Measurements from ENCODE around the gene MYEOV.

MYEOV gene

GRCh38 chr11:69260622-69261021, 33.3 kb upstream of the MYEOV start:
- DNase-seq (ENCODE audit: low spot score) = no peak
- no peak for TF ChIP-seq CTCF (IDR thresholded peaks at IDR 0.05; ENCODE audit: extremely low read depth, missing control alignments)

- TF ChIP-seq CTCF (IDR thresholded peaks at IDR 0.05; ENCODE audit: extremely low read depth, missing control alignments) = no peak
Measured at GRCh38 chr11:69261116-69261515, 32.8 kb upstream of the MYEOV start.

GRCh38 chr11:69262918-69263735, 30.8 kb upstream of the MYEOV start:
- TF ChIP-seq CTCF (IDR thresholded peaks at IDR 0.05; ENCODE audit: extremely low read depth, missing control alignments) = no peak
- no peak for DNase-seq (ENCODE audit: low spot score)

More at GRCh38 chr11:69261116-69261515, 32.8 kb upstream of the MYEOV start:
- no peak for DNase-seq (ENCODE audit: low spot score)

GRCh38 chr11:69263736-69264052, 30.3 kb upstream of the MYEOV start:
- no peak for TF ChIP-seq CTCF (IDR thresholded peaks at IDR 0.05; ENCODE audit: extremely low read depth, missing control alignments)
- DNase-seq (ENCODE audit: low spot score) = no peak

GRCh38 chr11:69264486-69264885, 29.5 kb upstream of the MYEOV start:
- TF ChIP-seq CTCF (IDR thresholded peaks at IDR 0.05; ENCODE audit: extremely low read depth, missing control alignments) = no peak
- DNase-seq (ENCODE audit: low spot score) = no peak

- TF ChIP-seq CTCF (IDR thresholded peaks at IDR 0.05; ENCODE audit: extremely low read depth, missing control alignments) = no peak
- DNase-seq (ENCODE audit: low spot score) = no peak
Measured at GRCh38 chr11:69265210-69265609, 28.7 kb upstream of the MYEOV start.

GRCh38 chr11:69265911-69266510, 27.9 kb upstream of the MYEOV start:
- no peak for TF ChIP-seq CTCF (IDR thresholded peaks at IDR 0.05; ENCODE audit: extremely low read depth, missing control alignments)
- DNase-seq (ENCODE audit: low spot score) = no peak
